AG20443 (cell line): Measurements from ENCODE around the gene HIVEP1.
"Not testable (repeated sequence)": the region's sequence is repeated elsewhere in the genome, so short reads cannot be mapped to it uniquely, and the experiment has no call there.

ENCODE experiments used
- DNase-seq: peaks from one replicate; pipeline ENCODE4 v3.0.0; 2012; ENCODE audit warnings: low spot score, mixed read lengths

Gene HIVEP1

GRCh38 chr6:12118607-12119006 lies 106.5 kb downstream of the HIVEP1 start:
- DNase-seq, result no peak

GRCh38 chr6:12119085-12119588 lies 107.0 kb downstream of the HIVEP1 start:
- DNase-seq, result no peak

GRCh38 chr6:12125396-12125795 lies 113.3 kb downstream of the HIVEP1 start:
- no peak for DNase-seq

GRCh38 chr6:12126051-12126450 lies 113.9 kb downstream of the HIVEP1 start:
- no peak for DNase-seq

GRCh38 chr6:12129523-12129922 lies 117.4 kb downstream of the HIVEP1 start:
- DNase-seq, result no peak

- no peak for DNase-seq
Measured at GRCh38 chr6:12132351-12133222, 120.5 kb downstream of the HIVEP1 start.

- no peak for DNase-seq
Measured at GRCh38 chr6:12134581-12134980, 122.5 kb downstream of the HIVEP1 start.

- DNase-seq, result no peak
Measured at GRCh38 chr6:12134991-12135390, 122.9 kb downstream of the HIVEP1 start.

- DNase-seq, result no peak
Measured at GRCh38 chr6:12136905-12137304, 124.8 kb downstream of the HIVEP1 start.

GRCh38 chr6:12137480-12137879 lies 125.4 kb downstream of the HIVEP1 start:
- DNase-seq, result peak; percentile 71

- no peak for DNase-seq
Measured at GRCh38 chr6:12138381-12138780, 126.3 kb downstream of the HIVEP1 start.

- no peak for DNase-seq
Measured at GRCh38 chr6:12138936-12139335, 126.8 kb downstream of the HIVEP1 start.

- no peak for DNase-seq
Measured at GRCh38 chr6:12147557-12148316, 135.6 kb downstream of the HIVEP1 start.

GRCh38 chr6:12148317-12148801 lies 136.2 kb downstream of the HIVEP1 start:
- peak; percentile 39 for DNase-seq

- no peak for DNase-seq
Measured at GRCh38 chr6:12148841-12149240, 136.7 kb downstream of the HIVEP1 start.

GRCh38 chr6:12149944-12150510 lies 137.9 kb downstream of the HIVEP1 start:
- no peak for DNase-seq

GRCh38 chr6:12150812-12151432 lies 138.8 kb downstream of the HIVEP1 start:
- DNase-seq, result no peak

- DNase-seq, result no peak
Measured at GRCh38 chr6:12151433-12151820, 139.3 kb downstream of the HIVEP1 start.

GRCh38 chr6:12152023-12152970 lies 140.2 kb downstream of the HIVEP1 start:
- no peak for DNase-seq

- DNase-seq, result not testable (repeated sequence)
Measured at GRCh38 chr6:12155769-12156168, 143.7 kb downstream of the HIVEP1 start.
